ENCODE results near the gene ARF1. TPM values are rescaled to one million over a fixed set of nuclear protein-coding genes. Genes with fewer than 3 reads are reported as not detected.

The ARF1 gene
- total RNA-seq, 2 donors from 2014 or later: 478 to 512 TPM

DNA sequence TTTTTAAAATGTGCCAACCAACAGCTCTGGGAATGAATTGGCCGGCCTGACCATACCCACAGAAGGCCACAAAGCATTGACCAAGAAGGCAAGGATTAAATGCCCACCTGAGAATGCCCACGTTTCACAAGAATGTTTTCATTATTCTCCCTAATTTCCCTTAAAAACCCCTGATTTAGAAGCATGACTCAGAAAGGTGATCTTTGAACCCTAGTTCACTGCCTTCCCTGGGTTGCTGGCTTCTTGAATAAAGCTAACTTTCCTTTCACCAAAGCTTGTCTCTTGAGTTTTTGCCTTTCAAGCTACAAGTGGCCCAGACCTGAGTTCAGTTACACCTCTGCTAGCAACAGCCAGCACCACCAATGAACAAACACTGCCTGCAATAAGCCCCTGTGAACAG lies 41.0 kb downstream of the ARF1 start:
- Histone ChIP-seq H3K9me3 (no peaks in the 10 kb centered on the region), H3K27ac (no peak overlapping the region), H3K36me3 (no peaks in the 10 kb centered on the region), H3K4me1 (replicated peaks) (no peaks in the 10 kb centered on the region), H3K4me3 (no peak overlapping the region), H3K27me3 (replicated peaks; ENCODE audit: insufficient read depth) (no peaks in the 10 kb centered on the region)
- intact Hi-C loops (cut with DNase I): no loop called here
- DNase-seq (ENCODE audit: low spot score): no peak
- TF ChIP-seq CTCF (IDR thresholded peaks at IDR 0.05) (no peak), POLR2A (IDR thresholded peaks at IDR 0.05) (no peak), POLR2AphosphoS5 (IDR thresholded peaks at IDR 0.05) (no peak)
- 79% methylated on average over 2 of the region's 2 CpGs for WGBS

DNA sequence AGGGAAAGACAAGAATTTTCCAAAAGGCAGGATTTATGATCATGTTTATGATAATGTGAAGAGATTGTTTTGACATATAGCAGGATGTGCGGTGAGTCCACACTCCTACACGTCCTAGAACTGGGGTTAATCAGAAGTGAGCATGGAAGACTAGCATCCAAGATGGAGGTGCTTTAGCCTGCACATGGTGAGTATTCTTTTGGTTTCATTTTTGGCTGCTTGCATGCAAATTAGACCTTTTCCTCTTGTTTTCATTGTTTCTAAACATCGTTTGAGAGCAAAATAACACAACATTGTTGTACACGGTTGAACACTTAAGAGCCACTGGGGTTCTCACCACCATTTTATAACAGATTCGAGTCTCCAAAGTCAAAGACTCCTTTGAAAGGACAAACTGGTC lies 42.7 kb downstream of the ARF1 start:
- H3K9me3 ChIP-seq: no peaks in the 10 kb centered on the region
- no peak overlapping the region for H3K27ac ChIP-seq
- H3K4me1 ChIP-seq (replicated peaks): no peaks in the 10 kb centered on the region
- WGBS: 84% methylated on average over 5 of the region's 5 CpGs
- H3K4me3 ChIP-seq: no peak overlapping the region
- no peaks in the 10 kb centered on the region for H3K27me3 ChIP-seq (replicated peaks; ENCODE audit: insufficient read depth)
- DNase-seq (ENCODE audit: low spot score): no peak
- intact Hi-C loops (cut with DNase I): no loop called here
- no peak for TF ChIP-seq POLR2A (IDR thresholded peaks at IDR 0.05)
- no peak for TF ChIP-seq CTCF (IDR thresholded peaks at IDR 0.05)
- no peak for TF ChIP-seq POLR2AphosphoS5 (IDR thresholded peaks at IDR 0.05)
- H3K36me3 ChIP-seq: no peaks in the 10 kb centered on the region

GRCh38 chr1:228131766-228132165 lies 49.3 kb downstream of the ARF1 start:
- intact Hi-C loops (cut with DNase I): no loop called here
- TF ChIP-seq CTCF (IDR thresholded peaks at IDR 0.05) (no peak), POLR2AphosphoS5 (IDR thresholded peaks at IDR 0.05) (no peak), POLR2A (IDR thresholded peaks at IDR 0.05) (no peak)

DNA sequence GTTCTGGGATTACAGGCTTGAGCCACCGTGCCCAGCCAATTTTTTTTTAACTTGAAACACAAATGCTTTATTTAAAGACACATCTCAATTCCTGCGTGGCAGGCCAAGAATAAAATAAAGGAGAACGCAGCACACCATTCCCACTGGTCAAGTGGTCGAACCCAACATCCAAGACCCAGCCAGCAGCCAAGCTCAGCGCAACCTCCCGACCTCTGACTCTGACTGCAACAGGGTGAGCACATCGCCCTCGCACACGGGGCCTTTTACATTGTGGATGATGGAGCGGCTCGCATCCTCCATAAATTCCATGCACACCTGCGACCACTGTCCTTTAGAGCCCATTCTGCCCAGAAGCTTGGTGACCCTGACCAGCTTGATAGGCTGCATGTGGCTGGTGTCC lies 52.1 kb downstream of the ARF1 start:
- no peak for DNase-seq (ENCODE audit: low spot score)
- H3K36me3 ChIP-seq: no peaks in the 10 kb centered on the region
- H3K4me3 ChIP-seq: no peak overlapping the region
- 87% methylated on average over 12 of the region's 12 CpGs for WGBS
- no peaks in the 10 kb centered on the region for H3K27me3 ChIP-seq (replicated peaks; ENCODE audit: insufficient read depth)
- intact Hi-C loops (cut with DNase I): no loop called here
- H3K4me1 ChIP-seq (replicated peaks): no peaks in the 10 kb centered on the region
- no peak overlapping the region for H3K27ac ChIP-seq
- H3K9me3 ChIP-seq: no peaks in the 10 kb centered on the region
- TF ChIP-seq POLR2A (IDR thresholded peaks at IDR 0.05) (no peak), POLR2AphosphoS5 (IDR thresholded peaks at IDR 0.05) (no peak), CTCF (IDR thresholded peaks at IDR 0.05) (no peak)

More at GRCh38 chr1:228131766-228132165, 49.3 kb downstream of the ARF1 start:
- 79% methylated on average over 2 of the region's 2 CpGs for WGBS
- H3K36me3 ChIP-seq: no peaks in the 10 kb centered on the region
- H3K27me3 ChIP-seq (replicated peaks; ENCODE audit: insufficient read depth): no peaks in the 10 kb centered on the region
- H3K9me3 ChIP-seq: no peaks in the 10 kb centered on the region
- DNase-seq (ENCODE audit: low spot score): no peak
- H3K4me1 ChIP-seq (replicated peaks): no peaks in the 10 kb centered on the region
- H3K4me3 ChIP-seq: no peak overlapping the region
- no peak overlapping the region for H3K27ac ChIP-seq

DNA sequence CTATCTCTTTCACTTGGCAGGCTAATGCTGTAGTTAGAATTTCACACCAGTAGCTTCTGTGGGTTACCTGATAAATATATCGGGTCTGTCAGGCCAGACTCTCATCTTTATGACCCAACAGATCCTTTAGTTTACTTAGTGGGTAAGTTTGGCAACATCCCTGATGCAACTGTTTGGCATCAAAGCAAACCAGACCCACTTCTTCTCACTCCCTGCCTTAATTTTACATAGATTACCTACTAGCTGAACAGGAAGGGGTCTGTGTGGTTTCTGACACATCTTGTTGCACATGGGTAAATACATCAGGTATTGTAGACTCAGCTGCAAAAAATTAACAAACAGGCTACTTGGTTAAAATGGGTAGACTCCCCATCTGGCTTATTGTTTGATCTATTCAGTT lies 54.4 kb downstream of the ARF1 start:
- no peak for TF ChIP-seq POLR2AphosphoS5 (IDR thresholded peaks at IDR 0.05)
- TF ChIP-seq POLR2A (IDR thresholded peaks at IDR 0.05): no peak
- no peak for TF ChIP-seq CTCF (IDR thresholded peaks at IDR 0.05)
- intact Hi-C loops (cut with DNase I): no loop called here
- no peak for DNase-seq (ENCODE audit: low spot score)
- peaks cover 9% of the 10 kb centered on the region for H3K4me1 ChIP-seq (replicated peaks)
- H3K4me3 ChIP-seq: no peak overlapping the region
- WGBS: 24% methylated on average over 1 of the region's 1 CpG
- H3K27me3 ChIP-seq (replicated peaks; ENCODE audit: insufficient read depth): no peaks in the 10 kb centered on the region
- no peak overlapping the region for H3K27ac ChIP-seq
- H3K36me3 ChIP-seq: no peaks in the 10 kb centered on the region
- no peaks in the 10 kb centered on the region for H3K9me3 ChIP-seq
